Astrocyte of the spinal cord (primary cell): Measurements from ENCODE around the gene CLIP4.

Source experiments
- DNase-seq: peaks from one replicate; pipeline ENCODE4 v3.0.0; 2011; ENCODE audit warnings: low read depth, low spot score
- H3K4me3 ChIP-seq: 2 replicates; pipeline ENCODE4 v1.5.1; 2011; ENCODE audit warnings: low read depth, mild to moderate bottlenecking, low read length, moderate library complexity
- in situ Hi-C: cut with HindIII; loops from 2 replicates; pipeline ENCODE4 v1.10.0; 2017; ENCODE audit warnings: low sequenced_read_pairs
- TF ChIP-seq, protein P1 (sequence below): IDR thresholded peaks from 2 replicates; pipeline ENCODE4 v1.5.1; 2012; ENCODE audit warnings: low read depth, mild to moderate bottlenecking, low read length, inconsistent platforms

The CLIP4 gene

DNA sequence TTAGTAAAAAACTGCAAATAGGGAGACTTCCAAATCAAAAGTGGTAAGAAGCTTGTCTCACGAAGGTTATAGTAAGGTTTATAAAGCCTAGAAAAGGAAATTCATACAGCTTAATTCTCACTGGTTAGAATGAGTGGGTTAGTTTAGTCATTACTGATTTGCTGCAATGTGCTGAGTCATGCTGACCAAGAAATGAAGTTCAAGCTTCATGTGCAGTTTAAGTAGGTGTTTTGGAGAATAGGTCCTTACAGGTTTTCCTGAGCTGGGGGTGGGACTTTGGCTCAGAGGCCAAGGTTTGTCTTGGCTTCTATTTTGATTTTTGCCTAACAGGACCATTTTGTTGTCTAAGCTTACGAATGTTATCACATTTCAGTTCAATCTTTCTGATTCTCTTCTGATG lies 15.1 kb downstream of the CLIP4 start:
- in situ Hi-C loops = no loop called here
- no peak overlapping the region for H3K4me3 ChIP-seq
- peak; percentile 82 for DNase-seq
- TF ChIP-seq, protein P1, sequence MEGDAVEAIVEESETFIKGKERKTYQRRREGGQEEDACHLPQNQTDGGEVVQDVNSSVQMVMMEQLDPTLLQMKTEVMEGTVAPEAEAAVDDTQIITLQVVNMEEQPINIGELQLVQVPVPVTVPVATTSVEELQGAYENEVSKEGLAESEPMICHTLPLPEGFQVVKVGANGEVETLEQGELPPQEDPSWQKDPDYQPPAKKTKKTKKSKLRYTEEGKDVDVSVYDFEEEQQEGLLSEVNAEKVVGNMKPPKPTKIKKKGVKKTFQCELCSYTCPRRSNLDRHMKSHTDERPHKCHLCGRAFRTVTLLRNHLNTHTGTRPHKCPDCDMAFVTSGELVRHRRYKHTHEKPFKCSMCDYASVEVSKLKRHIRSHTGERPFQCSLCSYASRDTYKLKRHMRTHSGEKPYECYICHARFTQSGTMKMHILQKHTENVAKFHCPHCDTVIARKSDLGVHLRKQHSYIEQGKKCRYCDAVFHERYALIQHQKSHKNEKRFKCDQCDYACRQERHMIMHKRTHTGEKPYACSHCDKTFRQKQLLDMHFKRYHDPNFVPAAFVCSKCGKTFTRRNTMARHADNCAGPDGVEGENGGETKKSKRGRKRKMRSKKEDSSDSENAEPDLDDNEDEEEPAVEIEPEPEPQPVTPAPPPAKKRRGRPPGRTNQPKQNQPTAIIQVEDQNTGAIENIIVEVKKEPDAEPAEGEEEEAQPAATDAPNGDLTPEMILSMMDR = no peak

DNA sequence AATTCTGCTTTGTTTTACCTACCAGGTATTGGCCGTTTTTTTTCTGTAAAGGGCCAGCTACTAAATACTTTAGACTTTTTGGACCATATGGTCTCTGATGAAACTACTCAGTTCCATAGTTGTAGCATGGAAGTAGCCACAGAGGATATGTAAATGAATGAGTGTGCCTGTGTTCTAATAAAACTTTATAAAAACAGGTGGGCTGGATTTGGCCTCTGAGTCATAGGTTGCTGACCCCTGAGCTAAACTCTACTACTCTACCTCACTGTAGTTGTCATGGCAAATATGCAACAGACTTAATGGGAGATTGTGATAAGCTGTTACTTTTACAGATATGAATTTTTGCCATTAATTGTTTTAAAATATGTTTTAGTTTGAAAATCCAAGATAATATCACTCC lies 19.7 kb downstream of the CLIP4 start:
- DNase-seq = no peak
- no peak overlapping the region for H3K4me3 ChIP-seq
- TF ChIP-seq, protein P1 = no peak
- in situ Hi-C loops = no loop called here

DNA sequence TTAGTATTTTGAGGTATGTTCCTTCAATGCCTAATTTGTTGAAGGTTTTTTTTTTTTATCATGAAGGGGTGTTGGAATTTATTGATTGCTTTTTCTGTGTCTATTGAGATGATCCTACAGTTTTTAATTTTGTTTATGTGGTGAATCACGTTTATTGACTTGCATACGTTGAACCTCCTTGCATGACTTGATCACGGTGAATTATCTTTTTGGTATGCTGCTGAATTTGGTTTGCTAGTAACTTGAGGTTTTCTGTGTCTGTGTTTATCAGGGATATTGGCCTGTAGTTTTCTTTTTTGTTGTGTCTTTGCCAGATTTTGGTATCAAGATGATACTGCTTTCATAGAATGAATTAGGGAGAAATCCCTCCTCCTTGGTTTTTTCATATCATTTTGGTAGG lies 23.9 kb downstream of the CLIP4 start:
- in situ Hi-C loops = no loop called here
- TF ChIP-seq, protein P1 = no peak
- no peak for DNase-seq
- no peak overlapping the region for H3K4me3 ChIP-seq

DNA sequence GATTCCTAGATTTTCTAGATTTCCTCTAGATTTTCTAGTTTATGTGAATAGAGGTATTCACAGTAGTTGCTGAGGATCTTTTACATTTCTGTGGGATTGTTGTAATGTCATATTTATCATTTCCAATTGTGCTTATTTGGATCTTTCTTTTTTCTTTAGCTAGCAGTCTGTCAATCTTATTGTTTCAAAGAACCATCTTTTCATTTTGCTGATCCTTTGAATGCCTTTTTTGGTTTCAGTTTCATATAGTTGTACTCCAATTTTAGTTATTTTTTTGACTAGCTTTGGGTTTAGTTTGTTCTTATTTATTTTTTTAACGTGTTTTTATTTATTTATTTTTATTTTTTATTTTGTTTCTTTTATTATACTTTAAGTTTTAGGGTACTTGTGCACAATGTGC lies 24.5 kb downstream of the CLIP4 start:
- DNase-seq = no peak
- in situ Hi-C loops = no loop called here
- TF ChIP-seq, protein P1 = no peak
- no peak overlapping the region for H3K4me3 ChIP-seq

DNA sequence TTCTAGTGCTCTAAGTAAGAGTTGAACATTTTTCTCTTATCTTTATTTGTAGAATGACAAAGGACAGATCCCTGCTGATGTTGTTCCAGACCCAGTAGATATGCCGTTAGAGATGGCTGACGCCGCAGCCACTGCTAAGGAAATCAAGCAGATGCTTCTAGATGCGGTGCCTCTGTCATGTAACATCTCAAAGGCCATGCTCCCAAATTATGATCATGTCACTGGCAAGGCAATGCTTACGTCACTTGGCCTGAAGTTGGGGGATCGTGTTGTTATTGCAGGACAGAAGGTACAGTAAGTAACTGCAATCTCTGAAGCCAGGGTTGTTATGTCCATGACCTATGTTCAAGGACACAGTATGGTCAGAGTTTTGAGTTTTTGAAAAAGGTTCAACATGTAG lies 28.4 kb downstream of the CLIP4 start:
- TF ChIP-seq, protein P1 = no peak
- no peak overlapping the region for H3K4me3 ChIP-seq
- in situ Hi-C loops = no loop called here
- no peak for DNase-seq

DNA sequence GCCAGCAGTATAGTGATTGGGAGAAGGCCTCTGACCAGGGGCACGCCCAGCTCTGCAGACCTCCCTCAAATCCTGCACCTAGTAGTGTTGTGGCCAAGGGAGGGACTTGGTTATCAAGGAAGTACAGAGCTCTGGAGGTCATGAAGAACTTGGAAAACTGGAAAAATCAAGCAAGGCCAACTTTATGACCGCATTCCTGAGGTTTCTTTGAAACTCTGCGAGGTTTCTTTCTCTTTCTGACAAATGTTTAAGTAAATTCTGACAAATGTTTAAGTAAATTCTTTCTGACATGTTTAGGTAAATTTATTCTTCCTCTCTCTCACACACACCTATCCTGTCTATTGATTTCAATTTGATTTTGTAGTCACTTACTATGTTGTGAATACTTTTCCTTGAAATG lies 31.0 kb downstream of the CLIP4 start:
- DNase-seq = no peak
- no peak overlapping the region for H3K4me3 ChIP-seq
- in situ Hi-C loops = no loop called here
- TF ChIP-seq, protein P1 = no peak

DNA sequence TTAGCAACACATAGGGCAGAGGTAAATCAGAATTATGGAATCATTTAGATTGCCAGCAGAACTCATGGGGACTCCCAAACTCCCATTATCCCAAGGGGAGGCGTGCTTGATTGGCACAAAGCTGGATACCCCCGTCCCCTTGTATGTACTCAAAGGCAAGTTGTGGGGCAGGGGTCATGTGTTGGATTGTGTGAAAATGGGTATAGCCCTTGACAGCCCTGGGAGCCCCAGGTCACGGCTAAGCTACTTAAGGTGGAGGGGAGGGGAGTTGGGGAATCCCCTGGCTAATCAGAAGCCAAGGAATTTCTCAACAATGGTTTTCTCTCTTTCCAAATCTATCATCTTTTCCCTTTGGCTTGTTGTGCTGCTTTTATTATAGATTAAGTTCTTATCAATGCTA lies 32.7 kb downstream of the CLIP4 start:
- in situ Hi-C loops = no loop called here
- DNase-seq = no peak
- TF ChIP-seq, protein P1 = no peak
- H3K4me3 ChIP-seq = no peak overlapping the region
